Stimulated activated CD4-positive, alpha-beta T cell treated with anti-CD3 and anti-CD28 coated beads, Interleukin-2, amount 100 ng/mL, for 24 hours (primary cell): ENCODE data around the gene RPGRIP1L.
A peak's percentile ranks its signal among the peaks of the same experiment; 100 is the strongest.

ENCODE experiments used
- DNase-seq, 2 donors: peaks; one replicate each; pipeline ENCODE4 v3.0.0-alpha.2; 2020

RPGRIP1L gene

GRCh38 chr16:53703590-53704444, at the start of gene RPGRIP1L, which contains the start of gene FTO:
Gene RPGRIP1L, minus strand, starts transcription at chr16:53703859. Its CDS starts 3,136 bp downstream, at chr16:53700723.
Gene FTO, plus strand, starts transcription at chr16:53704156.
- DNase-seq = peak; percentile 98 to 99

DNA sequence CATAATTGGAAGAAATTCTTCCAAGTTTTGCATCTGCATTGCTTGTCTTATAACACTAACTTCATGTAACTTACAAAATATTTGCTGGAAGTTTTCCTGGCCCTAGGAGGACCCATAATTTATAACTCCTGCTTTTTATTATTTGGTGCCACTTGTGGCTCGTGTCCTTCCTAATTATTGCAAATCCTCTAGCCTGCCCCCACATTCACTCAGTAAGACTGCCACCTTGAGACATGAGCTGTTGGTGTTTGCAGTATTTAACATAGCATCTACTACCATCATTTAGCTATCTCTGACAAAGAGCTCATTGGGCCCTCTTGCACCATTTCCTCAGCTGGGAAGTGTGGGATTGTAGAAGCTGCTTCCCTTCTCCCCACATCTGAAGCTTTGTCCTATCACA, 49.8 kb upstream of the RPGRIP1L start:
- no peak for DNase-seq

DNA sequence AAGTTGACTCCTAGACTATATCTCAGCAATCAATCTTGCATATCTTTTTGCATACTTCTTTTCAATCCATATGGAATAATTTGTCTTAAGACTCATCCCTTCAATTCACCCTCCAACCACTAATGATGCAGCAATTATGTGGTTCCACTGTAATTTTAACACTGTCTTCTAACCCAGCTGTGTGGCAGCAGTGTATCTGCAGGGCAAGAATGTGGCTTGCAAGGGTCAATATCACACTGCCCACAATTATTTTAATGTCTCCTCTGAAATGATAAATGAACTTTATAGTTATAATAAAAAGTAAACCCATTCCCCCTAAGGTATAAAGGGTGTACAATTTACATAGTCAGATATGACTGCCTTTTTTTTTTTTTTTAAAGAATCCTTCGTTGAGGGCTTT, 48.9 kb upstream of the RPGRIP1L start:
- DNase-seq = no peak

DNA sequence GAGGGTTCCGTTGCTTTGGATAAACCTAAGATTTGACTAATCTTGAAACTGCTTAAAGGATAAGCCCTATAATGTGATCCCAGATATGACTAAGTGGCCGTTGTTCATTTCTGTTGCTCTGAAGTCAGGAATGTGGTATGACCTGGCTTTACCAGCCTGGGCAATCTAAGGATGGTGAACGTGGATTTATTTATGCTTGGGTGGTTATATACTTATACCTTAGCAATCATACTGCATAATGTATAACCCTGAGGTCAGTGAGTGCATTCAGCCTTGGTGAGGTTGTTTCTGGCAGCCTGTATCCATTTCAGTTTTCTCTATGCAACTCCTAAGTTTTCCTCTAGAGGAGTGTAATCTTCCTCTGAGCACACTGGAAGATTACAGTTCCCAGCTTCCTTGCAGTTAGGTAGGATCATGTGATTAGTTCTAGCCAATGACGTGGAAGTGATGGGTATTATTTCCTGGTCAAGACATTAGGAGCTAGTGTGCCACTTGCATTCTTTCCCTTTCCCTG, 42.2 kb upstream of the RPGRIP1L start:
- no peak for DNase-seq

GRCh38 chr16:53745086-53745485, 41.4 kb upstream of the RPGRIP1L start:
- no peak for DNase-seq

GRCh38 chr16:53744449-53744848, 40.8 kb upstream of the RPGRIP1L start:
- DNase-seq = peak in 1 of 2 donors; percentile 19

DNA sequence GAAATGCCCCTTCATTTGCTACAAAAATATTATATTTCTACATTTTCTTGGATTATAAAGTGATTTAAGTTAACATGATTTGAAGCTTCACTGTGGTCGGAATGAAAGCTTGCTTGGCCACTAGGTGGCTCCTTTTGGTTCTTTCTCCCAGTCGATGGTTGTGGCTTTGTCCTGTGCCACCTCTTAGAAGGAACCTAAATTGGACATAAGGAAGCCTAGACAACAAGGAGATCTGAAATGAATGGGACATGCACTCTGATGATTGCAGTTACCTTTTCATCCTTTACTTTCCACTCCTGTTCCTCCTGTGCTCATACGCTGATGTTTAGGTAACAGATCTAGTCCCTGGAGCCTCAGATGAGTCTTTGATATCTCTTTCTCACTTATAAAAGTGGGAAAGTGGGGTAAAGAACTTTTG, 39.5 kb upstream of the RPGRIP1L start:
- DNase-seq = peak; percentile 7 to 19

DNA sequence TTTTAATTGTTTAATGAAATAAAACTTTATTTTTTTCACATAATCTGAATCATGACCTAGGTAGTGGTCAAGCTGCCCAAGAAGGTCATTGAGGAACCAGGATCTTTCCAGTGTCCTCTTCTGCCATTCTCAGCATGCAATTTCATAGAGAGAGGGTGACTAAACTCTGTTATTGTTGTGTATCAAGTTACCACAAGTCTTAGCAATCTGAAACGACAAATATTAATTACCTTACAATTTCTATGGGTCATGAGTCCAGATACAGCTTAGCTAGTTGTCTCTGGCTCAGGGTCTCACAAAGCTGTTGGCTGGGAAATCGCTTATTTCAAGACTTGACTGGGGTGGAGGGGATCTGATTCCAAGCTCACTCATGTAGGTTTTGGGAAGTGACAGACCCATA, 37.9 kb upstream of the RPGRIP1L start:
- no peak for DNase-seq

DNA sequence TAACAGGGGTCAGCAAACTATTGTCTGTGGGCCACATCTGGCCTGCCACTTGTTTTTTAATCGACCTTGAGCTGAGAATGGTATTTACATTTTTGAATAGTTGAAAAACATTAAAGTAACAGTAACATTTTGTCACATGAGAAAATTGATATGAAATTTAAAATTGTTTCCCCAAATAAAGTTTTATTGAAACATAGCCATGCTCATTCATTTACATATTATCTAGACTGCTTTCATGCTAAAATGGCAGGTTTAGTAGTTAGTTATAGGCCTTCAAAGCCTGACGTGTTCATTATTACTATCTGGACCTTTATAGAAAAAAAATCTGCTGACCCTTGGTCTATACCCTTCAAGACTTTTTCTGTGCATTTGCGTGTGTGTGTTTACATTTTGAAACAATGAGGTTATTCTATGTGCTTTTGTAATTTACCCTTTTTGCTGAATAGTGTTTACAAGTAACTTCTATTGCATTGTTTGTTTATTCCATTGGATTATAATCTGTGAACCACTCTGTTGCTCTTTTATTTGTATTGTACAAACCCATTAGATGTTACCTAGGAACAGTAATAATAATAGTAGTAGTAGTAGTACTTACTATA, 37.4 kb upstream of the RPGRIP1L start:
- DNase-seq = no peak

GRCh38 chr16:53740476-53740875, 36.8 kb upstream of the RPGRIP1L start:
- no peak for DNase-seq

- DNase-seq = no peak
Measured at GRCh38 chr16:53737552-53737951, 33.9 kb upstream of the RPGRIP1L start.

DNA sequence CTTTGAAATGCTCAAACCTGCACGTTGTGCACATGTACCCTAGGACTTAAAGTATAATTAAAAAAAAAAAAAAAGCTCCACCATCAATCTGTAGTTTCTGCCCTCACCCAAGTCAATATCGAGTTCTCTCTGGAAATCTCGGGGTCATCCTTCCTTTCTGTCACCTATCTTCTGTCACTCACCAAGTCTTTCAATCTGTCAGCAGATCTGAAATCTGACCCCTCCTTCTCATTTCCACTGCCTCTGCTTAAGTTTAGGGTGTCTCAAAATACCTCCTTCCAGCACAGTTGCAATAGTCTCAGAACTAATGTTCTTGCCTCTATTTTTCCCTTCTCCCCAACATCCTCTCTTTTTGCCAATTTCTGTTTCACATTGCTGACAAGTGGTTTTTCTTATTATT, 32.6 kb upstream of the RPGRIP1L start:
- DNase-seq = no peak

GRCh38 chr16:53734908-53735307, 31.2 kb upstream of the RPGRIP1L start:
- DNase-seq = no peak

DNA sequence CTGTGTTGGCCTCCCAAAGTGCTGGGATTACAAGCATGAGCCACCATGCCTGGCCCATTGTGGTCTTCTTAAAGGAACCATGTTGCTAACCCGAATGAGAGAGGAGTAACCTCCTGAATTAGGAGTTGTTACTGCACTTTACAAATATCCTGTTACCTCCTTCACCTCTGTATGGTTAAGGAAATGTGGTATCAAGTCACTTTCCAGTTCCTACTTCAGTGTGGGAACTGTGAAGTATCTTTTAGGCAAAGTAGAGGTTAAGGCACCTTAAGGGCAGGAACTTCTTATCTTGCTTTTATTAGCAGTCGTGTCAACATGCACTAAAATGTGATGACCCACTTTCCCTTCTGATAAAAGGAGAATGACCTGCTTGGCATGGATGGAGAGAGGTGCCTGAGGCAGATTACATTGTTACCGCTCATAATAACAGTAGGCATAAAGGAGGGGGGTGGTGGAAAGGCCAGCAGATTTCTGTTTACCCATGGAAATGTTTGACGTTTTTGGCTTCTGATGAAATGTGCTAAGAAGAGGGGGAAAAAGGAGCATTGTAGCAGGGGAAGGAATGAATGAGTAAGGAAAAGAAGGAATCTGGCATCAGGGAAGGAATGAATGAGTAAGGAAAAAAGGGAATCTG, 28.8 kb upstream of the RPGRIP1L start:
- DNase-seq = no peak

DNA sequence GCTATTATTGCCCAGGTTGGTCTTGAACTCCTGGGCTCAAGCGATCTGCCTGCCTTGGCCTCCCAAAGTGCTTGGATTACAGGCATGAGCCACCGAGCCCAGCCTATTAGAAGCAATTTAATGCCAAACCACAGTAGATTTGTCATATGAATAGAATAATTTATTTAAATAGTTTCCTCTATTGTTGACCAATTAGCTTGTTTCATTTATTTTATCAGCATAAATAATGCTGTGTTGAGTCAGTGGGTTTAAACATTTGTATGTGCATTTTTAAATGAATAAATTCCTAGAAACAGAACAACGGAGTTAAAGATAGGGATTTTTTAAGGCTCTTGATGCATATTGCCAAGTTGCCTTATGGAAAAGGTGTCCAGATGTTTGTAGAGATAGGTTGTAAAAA, 27.0 kb upstream of the RPGRIP1L start:
- DNase-seq = no peak

DNA sequence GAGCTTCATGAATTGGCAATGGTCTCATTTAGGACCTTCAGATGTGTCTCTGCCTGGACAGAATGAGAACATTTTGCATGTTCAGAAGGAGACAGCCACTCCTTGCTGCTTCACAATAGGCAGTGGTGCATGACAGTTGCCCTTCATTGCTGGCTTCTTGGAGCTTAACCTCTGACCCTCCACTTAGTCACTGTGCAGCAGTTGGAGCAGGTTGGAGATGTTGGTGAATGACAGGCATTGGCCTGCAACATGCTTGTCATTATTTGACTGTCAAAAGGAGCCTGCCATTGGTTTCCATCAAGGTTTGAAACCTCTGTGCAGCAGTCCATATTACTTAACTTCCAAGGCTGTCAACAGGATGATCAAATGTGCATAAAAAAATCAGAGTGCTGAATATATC, 23.0 kb upstream of the RPGRIP1L start:
- DNase-seq = no peak

GRCh38 chr16:53721017-53721416, 17.4 kb upstream of the RPGRIP1L start:
- no peak for DNase-seq

- DNase-seq = no peak
Measured at GRCh38 chr16:53717577-53717976, 13.9 kb upstream of the RPGRIP1L start.

DNA sequence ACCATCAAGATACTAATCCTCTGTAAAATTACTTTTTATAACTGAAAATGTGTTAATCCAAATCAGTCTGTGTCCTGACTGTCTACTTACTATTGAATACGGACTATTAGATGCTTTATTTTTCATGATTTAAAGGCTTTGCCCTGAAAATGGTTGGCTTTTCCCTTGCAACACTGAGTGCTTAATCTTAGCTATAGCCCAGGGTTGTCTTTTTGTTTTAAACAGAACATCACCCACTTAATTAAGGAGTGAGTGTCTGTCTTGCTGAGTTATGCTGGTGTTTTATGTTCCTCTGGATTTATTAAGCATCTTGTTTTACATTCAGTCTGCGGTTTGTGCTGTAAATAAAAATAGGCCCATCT, 11.3 kb upstream of the RPGRIP1L start:
- DNase-seq = no peak

DNA sequence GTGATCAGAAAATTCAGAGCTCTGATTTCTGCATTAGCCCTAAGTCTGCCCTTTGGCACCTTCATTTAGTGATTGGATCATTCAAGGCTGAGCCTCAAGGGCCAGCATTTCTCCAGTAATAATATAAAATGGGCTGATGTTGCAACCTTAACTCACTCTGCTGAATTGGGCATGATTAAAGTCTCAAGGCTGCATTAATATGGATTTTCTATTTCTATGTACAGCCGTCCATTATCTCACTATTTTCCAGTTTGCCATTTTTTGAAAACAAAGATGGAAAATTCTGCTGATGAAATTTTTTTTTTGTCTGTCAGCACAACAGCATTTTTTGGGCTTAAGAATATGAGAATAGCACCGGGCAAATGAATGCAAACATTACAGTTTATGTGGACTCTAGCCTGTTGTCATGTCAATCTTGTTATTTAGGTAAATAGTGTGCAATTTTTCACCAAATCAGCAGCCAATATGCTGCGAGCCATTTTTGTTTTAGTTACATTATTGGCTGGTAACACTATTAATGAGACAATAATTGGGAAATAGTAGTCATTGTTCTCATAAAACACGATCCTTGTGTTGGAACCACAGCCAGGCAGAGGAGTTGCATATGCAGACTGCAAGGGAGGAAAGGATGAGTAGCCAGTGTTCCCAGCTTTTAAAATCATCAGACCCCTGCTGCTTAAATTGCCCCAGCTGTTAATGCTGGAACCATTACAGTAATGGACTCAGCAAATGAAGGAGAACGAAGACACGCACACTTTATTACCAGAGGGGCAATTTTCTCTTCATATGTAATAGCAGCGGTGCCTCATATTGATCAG, 10.8 kb upstream of the RPGRIP1L start:
- DNase-seq = no peak

DNA sequence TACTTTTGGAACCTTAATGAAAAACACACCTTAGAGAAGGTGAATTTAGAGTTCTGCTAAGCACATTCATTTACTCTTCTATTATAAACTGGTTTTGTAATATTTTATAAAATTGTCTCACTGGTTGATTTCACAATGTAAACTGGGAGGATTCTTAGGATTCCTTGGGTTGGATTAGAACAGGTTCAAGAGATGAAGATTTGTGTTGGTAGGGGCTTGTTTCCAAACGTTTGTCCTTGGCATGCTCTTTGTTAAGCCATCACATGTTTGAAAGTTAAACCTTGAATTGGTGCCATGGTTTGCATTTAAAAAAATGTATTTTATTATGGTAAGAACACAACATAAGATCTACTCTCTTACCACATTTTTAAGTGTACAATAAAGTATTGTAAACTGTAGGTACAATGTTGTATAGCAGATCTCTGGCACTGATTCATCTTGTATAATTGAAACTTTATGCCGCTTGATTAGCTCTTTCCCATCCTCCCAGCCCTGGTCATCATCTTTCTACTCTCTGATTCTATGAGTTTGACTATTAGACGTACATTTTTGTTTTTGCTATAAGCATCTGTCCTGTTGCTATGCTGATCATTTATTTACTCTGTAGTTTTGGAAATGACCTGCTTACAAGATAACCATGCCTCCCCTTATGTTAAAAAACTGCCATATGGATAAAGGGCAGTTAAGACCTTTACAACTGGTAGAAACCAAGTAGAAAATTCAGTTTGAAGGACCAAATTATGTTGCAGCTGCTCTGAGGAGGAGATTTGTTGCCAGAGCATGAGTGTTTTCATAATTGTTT, 9.9 kb upstream of the RPGRIP1L start:
- no peak for DNase-seq

DNA sequence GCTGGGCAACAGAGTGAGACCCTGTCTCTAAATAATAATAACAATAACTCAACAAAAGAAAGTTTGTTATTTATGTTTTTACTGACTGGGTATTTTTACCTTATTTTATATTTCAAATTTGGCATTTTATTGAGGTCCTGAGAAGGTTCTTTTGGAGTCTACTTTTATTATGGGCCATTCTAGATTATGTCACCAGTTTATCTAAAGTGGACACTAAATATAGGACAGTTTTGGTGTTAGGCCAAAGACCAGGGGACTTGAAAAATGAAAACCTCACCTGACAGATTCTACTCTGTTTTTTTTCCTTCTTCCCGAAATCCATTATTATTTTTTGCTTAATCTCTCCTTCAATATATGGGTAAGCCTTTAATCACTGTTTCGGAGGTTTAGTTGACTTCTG, 8.4 kb upstream of the RPGRIP1L start:
- DNase-seq = no peak
